Psoas muscle (tissue), 8 donors: Measurements from ENCODE around the gene CNGA2. TPM values are rescaled to one million over a fixed set of nuclear protein-coding genes. Genes with fewer than 3 reads are reported as not detected.

ENCODE experiments used
- ATAC-seq, 4 donors: fragments of 200-7000 bp; cut with Tn5 transposase; one replicate each; pipeline ENCODE4 v1.9.1; 2020; ENCODE audit warnings: moderate library complexity in 3 of 4, mild to moderate bottlenecking in 2 of 4
- DNase-seq, 2 donors: peaks; one replicate each; pipeline ENCODE4 v3.0.0-alpha.2; 2020
- H3K27ac ChIP-seq: fragments of 200-600 bp; one replicate; pipeline ENCODE4 v1.8.0; 2022
- H3K27me3 ChIP-seq, 3 donors: fragments of 200-600 bp in 1 of 3; one replicate each; pipeline versions ENCODE4 v1.6.1 to v1.8.0; 2013 to 2022; ENCODE audit warnings: low read length in 2 of 3, mild to moderate bottlenecking in 2 of 3, moderate library complexity in 1 of 3; ENCODE audit not compliant: insufficient read depth in 3 of 3
- H3K36me3 ChIP-seq, 2 donors: fragments of 200-600 bp in 1 of 2; one replicate each; pipeline versions ENCODE4 v1.6.1 to v1.8.0; 2013 to 2022; ENCODE audit warnings: low read depth in 1 of 2, mild to moderate bottlenecking in 1 of 2, moderate library complexity in 1 of 2; ENCODE audit not compliant: insufficient read depth in 1 of 2
- H3K4me1 ChIP-seq: fragments of 200-600 bp; one replicate; pipeline ENCODE4 v1.8.0; 2022
- H3K4me3 ChIP-seq: fragments of 200-600 bp; one replicate; pipeline ENCODE4 v1.8.0; 2022; ENCODE audit warnings: mild to moderate bottlenecking
- H3K9me3 ChIP-seq: fragments of 200-600 bp; one replicate; pipeline ENCODE4 v1.8.0; 2022
- CTCF ChIP-seq: fragments of 200-600 bp; IDR thresholded peaks from one replicate; pipeline ENCODE4 v1.8.0; 2022; ENCODE audit warnings: antibody characterized with exemption
- WGBS, 3 donors: extraction: QIAGEN DNeasy Blood & Tissue Kit; methylation state at CpG; one replicate each; pipeline versions ENCODE4 v1.1.6 to v1.1.7; 2013; 5-methylcytosine and 5-hydroxymethylcytosine counted together
- intact Hi-C, 2 donors: fragments of 100-400 bp; cut with DNase I; formaldehyde crosslinking; loops; one replicate each; pipeline versions ENCODE4 v1.11.0 to v1.14.2; 2022
- polyA plus RNA-seq, 3 donors: library from polyadenylated mRNA; stranded (reverse); fragments of 200-250 nt; gene quantifications; one replicate each; pipeline ENCODE4 v1.2.3, GENCODE V29; 2013
- total RNA-seq, 4 donors: library from RNA; stranded (reverse); fragmentation: NEBNext Ultra II Directional in 2 of 4; extraction: Animal tissue kit (Norgen Biotek cat#: 25700) in 2 of 4; gene quantifications; one replicate each; pipeline versions ENCODE4 v1.2.1 to v1.2.4, GENCODE V29; 2021 to 2023
- donor health status: healthy with polysubstance abuse.
- donor health status: DM: no; HTN: no; CAD: no; lungs with moderate emphysema.
- donor health status: Bipolar disorder and iron deficiency.
- donor health status: healthy.
- donor health status: DM: yes; HTN: yes; CAD: no.
- donor health status: DM: no; HTN: no; CAD: no.
- donor health status: DM: no; HTN: no; CAD: no.
- donor health status: DM: yes; HTN: yes; CAD: no.

CNGA2 gene
- total and polyA plus RNA-seq, 7 donors: not detected

- intact Hi-C loops: loop anchor here in 1 of 2 donors (5.0 kb wide), 1 partner anchor 878 kb away; no protein-coding TSS in a partner anchor
- H3K4me1 ChIP-seq: no peaks in the 10 kb centered on the region
- H3K27me3 ChIP-seq: peaks cover 0 to 18% (median 0%) of the 10 kb centered on the region in 3 donors
- H3K9me3 ChIP-seq: no peaks in the 10 kb centered on the region
- TF ChIP-seq CTCF: no peak
- 61 to 77% (median 73%) methylated on average over 6 of the region's 6 CpGs for WGBS, 3 donors
- H3K36me3 ChIP-seq: no peaks in the 10 kb centered on the region
- ATAC-seq (no peak), DNase-seq (peak in 1 of 2 donors; percentile 23)
- no peak overlapping the region for H3K4me3 ChIP-seq
- H3K27ac ChIP-seq: no peak overlapping the region
These were observed 19.5 kb downstream of the CNGA2 start for GRCh38 chrX:151754047-151754429.

GRCh38 chrX:151754641-151755215, 20.2 kb downstream of the CNGA2 start:
- TF ChIP-seq CTCF: no peak
- DNase-seq: no peak
- intact Hi-C loops: loop anchor here in 1 of 2 donors (5.0 kb wide), 1 partner anchor 878 kb away; no protein-coding TSS in a partner anchor

GRCh38 chrX:151759041-151759708, 24.6 kb downstream of the CNGA2 start:
- H3K27me3 ChIP-seq: peaks cover 0 to 6% (median 0%) of the 10 kb centered on the region in 3 donors
- intact Hi-C loops: no loop called here
- H3K4me1 ChIP-seq: no peaks in the 10 kb centered on the region
- no peak overlapping the region for H3K4me3 ChIP-seq
- ATAC-seq (no peak), DNase-seq (no peak)
- no peaks in the 10 kb centered on the region for H3K9me3 ChIP-seq
- H3K27ac ChIP-seq: no peak overlapping the region
- WGBS, 3 donors: 81 to 87% (median 81%) methylated on average over 9 to 11 of the region's 11 CpGs
- no peaks in the 10 kb centered on the region for H3K36me3 ChIP-seq
- no peak for TF ChIP-seq CTCF

More at GRCh38 chrX:151754641-151755215, 20.2 kb downstream of the CNGA2 start:
- Histone ChIP-seq H3K27me3 (peaks cover 0 to 18% (median 0%) of the 10 kb centered on the region in 3 donors), H3K9me3 (no peaks in the 10 kb centered on the region), H3K4me3 (no peak overlapping the region), H3K4me1 (no peaks in the 10 kb centered on the region), H3K36me3 (no peaks in the 10 kb centered on the region), H3K27ac (no peak overlapping the region)
- ATAC-seq: no peak
- WGBS, 3 donors: 67 to 72% (median 68%) methylated on average over 11 of the region's 11 CpGs

DNA sequence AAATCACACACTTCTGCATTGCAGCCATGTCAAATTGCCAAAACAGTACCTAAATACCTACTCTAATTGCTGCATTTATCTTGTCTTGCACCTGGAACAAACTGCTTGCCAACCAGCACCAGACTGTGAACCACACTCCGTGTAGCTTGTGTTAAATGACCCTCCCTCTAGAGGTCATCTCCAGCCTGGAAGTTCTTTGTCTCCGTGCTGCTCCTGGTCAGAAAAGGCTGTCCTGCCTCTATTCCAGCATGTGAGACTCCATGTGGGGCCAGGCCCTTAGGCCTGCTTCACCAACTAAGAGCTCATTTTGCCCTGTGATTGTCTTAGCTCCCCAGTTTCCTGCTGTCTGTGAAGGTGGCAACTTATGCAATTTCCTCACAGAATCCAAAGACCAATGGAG, 28.3 kb downstream of the CNGA2 start:
- peaks cover 0 to 12% (median 0%) of the 10 kb centered on the region in 3 donors for H3K27me3 ChIP-seq
- TF ChIP-seq CTCF: no peak
- no peaks in the 10 kb centered on the region for H3K36me3 ChIP-seq
- H3K9me3 ChIP-seq: no peaks in the 10 kb centered on the region
- DNase-seq: no peak
- H3K4me3 ChIP-seq: no peak overlapping the region
- no peak for ATAC-seq
- H3K27ac ChIP-seq: no peak overlapping the region
- intact Hi-C loops: no loop called here
- 34 to 38% (median 36%) methylated on average over 2 of the region's 2 CpGs for WGBS, 3 donors
- H3K4me1 ChIP-seq: no peaks in the 10 kb centered on the region
